H9 (cell line): Measurements from ENCODE around the gene SLC43A1. TPM values are rescaled to one million over a fixed set of nuclear protein-coding genes. Genes with fewer than 3 reads are reported as not detected.

Experiments used
- DNase-seq: peaks from one replicate; pipeline ENCODE4 v3.0.0-alpha.2; 2017
- H2AFZ ChIP-seq: one replicate; pipeline ENCODE4 v1.6.1; 2013; ENCODE audit warnings: mild to moderate bottlenecking, low read length, control low read depth, moderate library complexity
- H2AK5ac ChIP-seq: 2 replicates; pipeline ENCODE4 v1.6.1; 2013; ENCODE audit warnings: low read length, control low read depth, mixed read lengths; ENCODE audit not compliant: insufficient read length
- H2BK120ac ChIP-seq: one replicate; pipeline ENCODE4 v1.6.1; 2013; ENCODE audit warnings: low read depth, mild to moderate bottlenecking, low read length, control low read depth, inconsistent platforms; ENCODE audit not compliant: poor library complexity, severe bottlenecking
- H2BK12ac ChIP-seq: 2 replicates; pipeline ENCODE4 v1.6.1; 2013; ENCODE audit warnings: low read length, control low read depth, mixed read lengths, low read depth; ENCODE audit not compliant: insufficient read length
- H2BK15ac ChIP-seq: 2 replicates; pipeline ENCODE4 v1.6.1; 2013; ENCODE audit warnings: low read depth, low read length, control low read depth
- H2BK20ac ChIP-seq: one replicate; pipeline ENCODE4 v1.6.1; 2013; ENCODE audit warnings: low read depth, mild to moderate bottlenecking, low read length, control low read depth, inconsistent platforms; ENCODE audit not compliant: poor library complexity, severe bottlenecking
- H2BK5ac ChIP-seq: 2 replicates; pipeline ENCODE4 v1.6.1; 2013; ENCODE audit warnings: low read length, control low read depth, mixed read lengths; ENCODE audit not compliant: insufficient read length
- H3K14ac ChIP-seq: 2 replicates; pipeline ENCODE4 v1.6.1; 2013; ENCODE audit warnings: low read length, control low read depth; ENCODE audit not compliant: insufficient read depth
- H3K18ac ChIP-seq: 2 replicates; pipeline ENCODE4 v1.6.1; 2013; ENCODE audit warnings: low read depth, mild to moderate bottlenecking, mixed read lengths, low read length, control low read depth; ENCODE audit not compliant: insufficient read length
- H3K23ac ChIP-seq: 2 replicates; pipeline ENCODE4 v1.6.1; 2013; ENCODE audit warnings: low read length, control low read depth, mixed read lengths, low read depth; ENCODE audit not compliant: insufficient read length
- H3K23me2 ChIP-seq: 2 replicates; pipeline ENCODE4 v1.6.1; 2013; ENCODE audit warnings: low read depth, mild to moderate bottlenecking, mixed read lengths, low read length, control low read depth; ENCODE audit not compliant: insufficient read length, poor library complexity, severe bottlenecking
- H3K27ac ChIP-seq: 2 replicates; pipeline ENCODE4 v1.5.1; 2013; ENCODE audit warnings: low read length, control low read depth, mixed read lengths, low read depth; ENCODE audit not compliant: insufficient read length
- H3K27me3 ChIP-seq: 2 replicates; pipeline ENCODE4 v1.6.1; 2013; ENCODE audit warnings: low read length, control low read depth, inconsistent platforms; ENCODE audit not compliant: insufficient read depth
- H3K4ac ChIP-seq: 2 replicates; pipeline ENCODE4 v1.6.1; 2013; ENCODE audit warnings: low read depth, mild to moderate bottlenecking, control low read depth, inconsistent platforms, low read length, moderate library complexity
- H3K4me1 ChIP-seq: 2 replicates; pipeline ENCODE4 v1.6.1; 2013; ENCODE audit warnings: low read length, control low read depth, inconsistent platforms; ENCODE audit not compliant: insufficient read depth
- H3K4me2 ChIP-seq: 2 replicates; pipeline ENCODE4 v1.6.1; 2013; ENCODE audit warnings: low read length, control low read depth, mixed read lengths; ENCODE audit not compliant: insufficient read length, insufficient read depth
- H3K56ac ChIP-seq: 2 replicates; pipeline ENCODE4 v1.6.1; 2013; ENCODE audit warnings: low read depth, mild to moderate bottlenecking, mixed read lengths, low read length, control low read depth; ENCODE audit not compliant: insufficient read length
- H3K79me1 ChIP-seq: 2 replicates; pipeline ENCODE4 v1.6.1; 2013; ENCODE audit warnings: low read depth, mild to moderate bottlenecking, moderate library complexity, low read length, control low read depth, inconsistent platforms; ENCODE audit not compliant: insufficient read depth, poor library complexity, severe bottlenecking
- H3K79me2 ChIP-seq: 2 replicates; pipeline ENCODE4 v1.6.1; 2013; ENCODE audit warnings: low read length, control low read depth, inconsistent platforms; ENCODE audit not compliant: insufficient read depth
- H3K9ac ChIP-seq: 2 replicates; pipeline ENCODE4 v1.6.1; 2013; ENCODE audit warnings: low read length, control low read depth, mixed read lengths; ENCODE audit not compliant: insufficient read length; ENCODE audit errors: extremely low read depth
- H3K9me3 ChIP-seq: one replicate; pipeline ENCODE4 v1.6.1; 2013; ENCODE audit warnings: low read depth, low read length, inconsistent platforms; ENCODE audit not compliant: control insufficient read depth
- H3T11ph ChIP-seq: one replicate; pipeline ENCODE4 v1.6.1; 2013; ENCODE audit warnings: mild to moderate bottlenecking, low read length, control low read depth, inconsistent platforms
- H4K20me1 ChIP-seq: one replicate; pipeline ENCODE4 v1.6.1; 2013; ENCODE audit not compliant: control insufficient read depth, insufficient read length, insufficient read depth
- H4K5ac ChIP-seq: 2 replicates; pipeline ENCODE4 v1.6.1; 2013; ENCODE audit warnings: low read depth, mild to moderate bottlenecking, mixed read lengths, low read length, control low read depth; ENCODE audit not compliant: insufficient read length
- H4K8ac ChIP-seq: replicated peaks from 2 replicates; pipeline ENCODE4 v1.6.1; 2013; ENCODE audit warnings: low read length, control low read depth, mixed read lengths, low read depth; ENCODE audit not compliant: insufficient read length
- H4K91ac ChIP-seq: 2 replicates; pipeline ENCODE4 v1.6.1; 2013; ENCODE audit warnings: low read depth, mild to moderate bottlenecking, moderate library complexity, mixed read lengths, low read length, control low read depth; ENCODE audit not compliant: insufficient read length
- H3K27ac Mint-ChIP-seq, 3 experiments: 2 replicates in 2 of 3; 3 replicates in 1 of 3; pipeline ENCODE4 v1.8.0; 2020 to 2021; ENCODE audit warnings: mixed read lengths in 3 of 3, mild to moderate bottlenecking in 1 of 3, moderate library complexity in 1 of 3
- H3K27me3 Mint-ChIP-seq: 2 replicates; pipeline ENCODE4 v1.8.0; 2021; ENCODE audit warnings: low read depth, mild to moderate bottlenecking, moderate library complexity, mixed read lengths
- H3K36me3 Mint-ChIP-seq, 3 experiments: 2 replicates in 2 of 3; 3 replicates in 1 of 3; pipeline ENCODE4 v1.8.0; 2020 to 2021; ENCODE audit warnings: low read depth in 3 of 3, mixed read lengths in 3 of 3; ENCODE audit not compliant: insufficient read depth in 1 of 3
- H3K4me1 Mint-ChIP-seq, 2 experiments: 2 replicates each; pipeline ENCODE4 v1.8.0; 2020; ENCODE audit warnings: mixed read lengths in 2 of 2
- H3K4me3 Mint-ChIP-seq, 2 experiments: 2 replicates in 1 of 2; 3 replicates in 1 of 2; pipeline ENCODE4 v1.8.0; 2020 to 2021; ENCODE audit warnings: mild to moderate bottlenecking in 2 of 2, mixed read lengths in 2 of 2, moderate library complexity in 1 of 2
- H3K9me3 Mint-ChIP-seq, 2 experiments: 2 replicates in 1 of 2; 3 replicates in 1 of 2; pipeline ENCODE4 v1.8.0; 2020; ENCODE audit warnings: mild to moderate bottlenecking in 2 of 2, mixed read lengths in 2 of 2, moderate library complexity in 1 of 2
- CTCF ChIP-seq: fragments of 200-600 bp; sonication (generic); conservative IDR thresholded peaks from 3 replicates; pipeline ENCODE4 v1.8.0; 2021; ENCODE audit warnings: antibody characterized with exemption, mild to moderate bottlenecking
- WGBS: extraction: QIAGEN DNeasy Blood & Tissue Kit; methylation state at CpG from one replicate; pipeline ENCODE4 v1.1.7; 2013; ENCODE audit warnings: missing lambda C conversion rate, low lambda C conversion rate, mixed read lengths; ENCODE audit not compliant: insufficient read length; ENCODE audit errors: extremely low coverage; 5-methylcytosine and 5-hydroxymethylcytosine counted together
- total RNA-seq: library from RNA; stranded (reverse); gene quantifications from 2 replicates; pipeline ENCODE4 v1.2.1, GENCODE V29; 2021

SLC43A1 gene
- total RNA-seq, 1 experiment from 2014 or later, result 17.0 TPM

DNA sequence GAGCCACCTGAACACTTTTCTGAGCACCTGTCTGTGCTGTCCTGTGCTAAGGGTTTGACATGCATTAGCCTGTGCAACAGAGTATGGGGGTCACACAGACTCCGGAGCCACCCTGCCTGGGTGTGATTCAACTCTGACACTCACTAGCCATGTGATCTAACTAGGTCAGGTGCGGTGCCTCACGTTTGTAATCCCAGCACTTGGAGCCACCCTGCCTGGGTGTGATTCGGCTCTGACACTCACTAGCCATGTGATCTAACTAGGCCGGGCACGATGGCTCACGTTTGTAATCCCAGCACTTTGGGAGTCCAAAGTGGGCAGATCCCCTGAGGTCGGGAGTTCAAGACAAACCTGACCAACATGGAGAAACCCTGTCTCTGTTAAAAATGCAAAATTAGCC is 40.5 kb upstream of the SLC43A1 start:
- H3K27me3 Mint-ChIP-seq, result no peaks in the 10 kb centered on the region; the same call in 1 of the 2 replicates
- Histone ChIP-seq H3K27ac (no peak overlapping the region), H3K56ac (no peak overlapping the region), H3K79me1 (no peaks in the 10 kb centered on the region), H3K18ac (no peak overlapping the region), H3T11ph (no peak overlapping the region), H3K79me2 (no peaks in the 10 kb centered on the region), H2BK15ac (no peak overlapping the region), H3K9me3 (no peaks in the 10 kb centered on the region), H3K4ac (no peak overlapping the region; the same call in 1 of the 2 replicates), H3K9ac (no peak overlapping the region), H2AK5ac (no peak overlapping the region), H2BK20ac (no peak overlapping the region), H2BK5ac (no peak overlapping the region), H2AFZ (no peak overlapping the region), H4K91ac (no peak overlapping the region), H4K20me1 (no peaks in the 10 kb centered on the region), H2BK120ac (no peak overlapping the region), H3K23ac (no peak overlapping the region), H4K8ac (peak overlapping the region; percentile 82), H3K4me1 (no peaks in the 10 kb centered on the region; the same call in 1 of the 2 replicates), H3K27me3 (no peaks in the 10 kb centered on the region), H3K4me2 (no peak overlapping the region), H3K23me2 (no peaks in the 10 kb centered on the region), H4K5ac (no peak overlapping the region), H3K14ac (no peak overlapping the region), H2BK12ac (no peak overlapping the region)
- no peak for DNase-seq
- peaks cover 18 to 62% (median 53%) of the 10 kb centered on the region in 3 experiments; a peak in 6 of 7 replicates for H3K36me3 Mint-ChIP-seq
- H3K4me1 Mint-ChIP-seq, result peaks cover 6 to 13% of the 10 kb centered on the region in 2 experiments; a peak in 1 of 4 replicates
- H3K9me3 Mint-ChIP-seq, result no peaks in the 10 kb centered on the region
- TF ChIP-seq CTCF, result no peak
- H3K4me3 Mint-ChIP-seq, result no peak overlapping the region
- no peak overlapping the region for H3K27ac Mint-ChIP-seq
- WGBS, result no CpG with 5 or more reads among the region's 8 CpGs
